ENCODE measurements around the gene KRTAP24-1.
A peak's percentile ranks its signal among the peaks of the same experiment; 100 is the strongest.

KRTAP24-1 gene, protein sequence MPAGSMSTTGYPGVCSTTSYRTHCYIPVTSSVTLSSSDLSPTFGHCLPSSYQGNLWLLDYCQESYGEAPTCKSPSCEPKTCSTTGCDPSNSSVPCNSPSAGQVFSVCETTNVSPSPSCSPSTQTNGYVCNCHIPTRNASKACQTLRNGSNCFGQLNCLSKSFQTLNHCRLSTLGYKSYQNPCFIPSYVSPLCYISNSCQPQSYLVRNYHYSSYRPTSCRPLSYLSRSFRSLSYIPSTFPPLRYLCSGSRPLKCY

DNA sequence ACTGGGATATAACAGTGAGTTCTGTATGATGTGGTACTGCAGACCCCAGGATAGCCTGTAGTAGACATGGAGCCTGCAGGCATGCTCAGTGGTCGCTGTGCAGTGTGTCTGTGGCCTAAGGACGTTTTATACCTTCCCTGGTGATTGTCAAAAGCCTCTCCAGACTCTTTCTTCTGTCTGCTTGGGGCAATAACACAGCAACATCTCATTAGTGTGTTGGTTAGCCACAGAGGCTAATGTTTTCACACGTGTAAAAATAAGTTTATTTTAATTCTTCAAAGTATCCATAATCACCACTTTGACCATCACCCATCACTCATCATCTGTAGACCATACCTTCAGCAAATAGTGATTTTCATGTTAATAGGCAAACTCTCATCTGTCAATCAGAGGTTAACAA lies at the start of gene KRTAP24-1:
TSS of gene KRTAP24-1 (minus strand) at position 101 of the 400 bp plus-strand sequence. CDS start at position 83, 18 bp downstream.
- DNase-seq (ENCODE audit: low read depth, low spot score), result no peak

DNA sequence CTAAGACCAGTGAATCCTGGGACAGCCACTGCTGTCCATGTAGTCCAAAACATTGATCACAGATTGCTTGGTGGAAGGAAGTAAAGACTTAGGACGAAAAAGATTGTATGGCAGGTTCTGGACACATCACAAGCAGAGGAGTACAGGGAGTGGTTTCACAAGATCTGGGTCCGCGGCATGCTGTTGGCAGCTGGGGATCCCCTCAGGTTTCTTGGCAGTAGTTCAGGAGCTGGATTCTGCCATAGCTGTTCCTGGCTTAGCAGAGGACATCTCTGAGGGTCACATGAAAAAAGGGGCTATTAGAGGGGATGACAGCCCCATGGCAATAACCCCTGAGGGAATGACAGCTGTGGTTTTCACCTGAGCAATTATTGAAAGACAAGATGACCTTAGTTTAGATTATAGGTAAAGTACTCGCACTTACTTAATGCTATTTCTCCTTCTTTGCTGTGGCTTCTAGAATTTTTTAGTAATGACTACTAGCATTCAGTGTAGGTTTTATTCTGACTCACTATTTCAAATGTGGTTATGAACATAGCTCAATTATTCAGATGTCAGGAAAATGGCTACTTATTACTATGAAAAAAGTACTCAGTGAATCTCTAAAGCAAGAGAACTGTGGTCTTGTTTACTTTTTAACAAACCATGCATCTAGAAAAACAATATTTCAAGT lies 46.6 kb upstream of the KRTAP24-1 start:
- DNase-seq (ENCODE audit: low read depth, low spot score), result no peak

DNA sequence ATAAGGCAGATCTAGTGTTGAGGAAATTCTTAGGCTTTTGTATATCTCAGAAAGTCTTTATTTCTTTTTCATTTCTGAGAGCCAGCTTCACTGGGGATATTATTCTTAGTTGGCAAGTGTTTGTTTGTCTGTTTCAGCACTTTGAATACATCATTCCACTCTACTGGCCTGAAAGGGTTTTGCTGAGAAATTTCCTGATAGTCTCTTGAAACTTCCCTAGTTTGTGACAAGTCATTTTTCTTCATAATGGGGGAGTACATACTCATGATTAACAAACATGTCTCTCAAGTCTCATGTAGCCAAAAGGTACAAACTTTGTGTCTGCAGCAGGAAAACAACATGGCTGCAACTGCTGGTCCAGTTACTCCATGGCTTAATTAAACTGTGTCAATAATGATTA lies 43.6 kb upstream of the KRTAP24-1 start:
- DNase-seq (ENCODE audit: low read depth, low spot score), result no peak

DNA sequence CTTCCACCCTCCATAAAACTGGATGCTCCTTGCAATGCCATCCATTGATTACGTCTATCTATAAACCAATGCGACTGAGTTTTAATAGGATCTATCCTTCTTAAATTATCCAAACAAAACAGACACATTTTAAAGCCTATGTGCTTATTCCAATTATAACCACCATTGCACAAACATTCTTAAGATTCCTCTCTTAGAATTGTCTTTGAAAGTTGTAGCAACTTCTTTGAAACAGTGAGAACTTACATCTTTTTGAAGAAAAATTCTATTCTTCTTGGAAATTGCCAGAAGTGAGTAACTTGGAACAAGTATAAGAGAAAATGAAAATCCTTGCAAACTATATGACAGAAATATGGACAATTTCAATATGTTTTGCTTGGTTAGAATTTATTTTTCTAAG lies 37.5 kb upstream of the KRTAP24-1 start, which contains the start of gene KRTAP26-1:
TSS of gene KRTAP26-1 (minus strand) at position 101 of the 400 bp plus-strand sequence. CDS start 280 bp downstream, outside the sequence.
- DNase-seq (ENCODE audit: low read depth, low spot score), result no peak

DNA sequence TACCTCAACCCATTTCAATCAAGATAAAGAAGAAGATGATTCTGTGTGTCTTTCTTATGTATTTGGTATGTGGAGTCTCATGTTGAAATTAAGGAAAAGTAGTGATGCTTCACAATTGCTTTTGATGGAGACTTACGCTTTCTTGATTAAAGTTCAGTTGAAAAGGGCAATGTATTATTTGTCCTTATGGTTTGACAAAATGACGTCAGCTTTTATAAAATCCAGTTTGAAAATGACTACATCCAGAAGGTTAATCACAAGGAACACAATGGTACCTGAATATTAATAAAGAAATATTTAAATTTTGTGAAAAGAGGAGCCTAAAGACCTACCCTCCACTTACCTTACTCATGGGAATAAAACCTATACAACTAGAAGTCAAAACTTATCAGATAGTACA lies 33.0 kb upstream of the KRTAP24-1 start:
- DNase-seq (ENCODE audit: low read depth, low spot score), result no peak

DNA sequence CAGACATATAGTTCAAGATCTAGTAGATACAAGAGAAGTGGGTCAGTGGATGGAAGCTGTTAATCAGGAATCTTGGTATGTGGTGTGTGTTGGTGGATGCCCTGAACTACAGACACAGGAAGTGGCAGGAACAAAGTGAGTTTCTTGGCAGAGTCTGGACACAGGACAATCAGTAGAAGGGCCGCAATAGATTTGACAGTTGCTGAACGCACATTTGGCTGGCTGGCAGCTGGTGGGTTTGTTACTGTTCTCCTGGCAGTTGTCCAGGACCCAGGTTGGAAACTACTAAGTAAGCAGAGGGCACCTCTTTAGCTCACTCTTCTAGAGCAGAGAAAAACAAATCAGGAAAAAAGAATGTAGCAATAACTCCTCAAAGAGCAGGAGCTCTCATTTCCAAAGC lies 24.1 kb upstream of the KRTAP24-1 start:
- DNase-seq (ENCODE audit: low read depth, low spot score), result no peak

DNA sequence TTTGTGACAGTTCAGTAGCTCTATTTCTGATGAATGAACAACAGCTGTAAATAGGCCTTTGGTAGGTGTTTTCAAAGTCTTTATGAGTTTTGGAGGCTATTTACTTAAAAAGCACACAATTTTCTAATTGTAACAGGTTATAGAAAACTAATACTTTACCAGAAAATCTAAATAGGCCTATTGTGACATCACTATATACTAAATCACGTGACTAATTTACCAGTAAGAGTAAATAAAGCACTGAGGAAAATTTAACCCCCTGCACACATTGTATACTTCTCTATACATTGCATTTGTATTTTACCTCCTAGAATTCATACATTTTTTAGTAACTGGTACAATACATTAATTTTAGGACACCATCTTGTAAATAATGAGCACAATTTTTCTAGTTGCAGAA lies 22.4 kb upstream of the KRTAP24-1 start:
- no peak for DNase-seq (ENCODE audit: low read depth, low spot score)

DNA sequence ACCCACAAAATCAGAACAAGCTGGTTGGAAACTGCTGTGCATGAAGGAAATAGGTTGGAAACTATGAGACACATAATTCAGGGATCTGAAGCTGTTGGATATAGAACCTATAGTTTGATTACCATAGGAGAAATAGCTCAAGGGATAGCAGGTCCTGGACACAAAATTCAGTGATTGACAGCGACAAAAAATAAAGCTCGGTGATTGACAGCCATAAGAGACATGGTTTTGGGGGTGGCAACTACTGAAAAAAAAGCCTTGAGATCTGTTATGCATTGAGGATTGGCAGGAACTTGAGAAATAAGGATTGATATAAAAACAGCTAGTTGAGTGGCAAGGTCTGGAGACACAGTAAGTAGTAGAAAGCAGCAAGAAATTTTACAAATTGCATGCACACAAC lies 6.5 kb upstream of the KRTAP24-1 start, which contains the start of gene KRTAP25-1:
TSS of gene KRTAP25-1 (minus strand) at position 300 of the 400 bp plus-strand sequence. CDS start at position 276, 24 bp downstream.
- no peak for DNase-seq (ENCODE audit: low read depth, low spot score)

DNA sequence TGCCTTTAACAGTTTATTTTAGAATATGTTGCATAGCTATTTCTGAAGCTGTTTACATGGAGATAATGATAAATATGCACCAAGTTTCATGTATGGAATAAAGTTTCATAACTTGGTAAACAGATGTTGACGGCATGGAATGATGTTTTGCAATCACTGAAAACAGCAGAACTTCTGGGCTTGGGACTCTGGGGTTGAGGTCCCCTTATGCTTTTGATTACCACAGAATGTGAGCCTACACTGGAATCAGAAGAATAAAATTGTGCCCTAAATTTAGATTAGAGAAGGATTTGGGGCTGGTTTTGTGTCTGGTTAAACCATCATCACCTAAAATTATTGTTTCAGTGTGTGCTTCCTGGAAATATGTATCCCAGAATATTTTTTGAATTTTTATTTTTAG lies 11.1 kb downstream of the KRTAP24-1 start:
- no peak for DNase-seq (ENCODE audit: low read depth, low spot score)

DNA sequence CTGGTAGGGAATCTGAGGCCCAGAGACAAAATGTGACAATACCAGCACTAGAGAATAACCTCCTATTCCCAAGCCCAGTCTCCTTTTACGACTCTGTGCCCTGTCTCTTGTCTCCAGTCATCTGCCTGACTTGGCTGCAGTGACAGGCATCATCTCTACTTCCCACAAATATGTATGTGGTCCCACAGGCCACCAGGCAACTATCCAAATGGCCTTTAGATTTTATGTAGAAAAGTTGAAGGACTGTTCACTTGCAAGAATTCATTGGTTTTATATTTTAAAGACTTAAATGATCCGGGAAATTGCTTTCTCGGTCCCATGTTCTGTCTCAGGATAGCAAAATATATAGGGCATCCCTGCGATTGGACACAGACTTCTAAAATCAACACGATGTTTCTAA lies 11.6 kb downstream of the KRTAP24-1 start:
- no peak for DNase-seq (ENCODE audit: low read depth, low spot score)

DNA sequence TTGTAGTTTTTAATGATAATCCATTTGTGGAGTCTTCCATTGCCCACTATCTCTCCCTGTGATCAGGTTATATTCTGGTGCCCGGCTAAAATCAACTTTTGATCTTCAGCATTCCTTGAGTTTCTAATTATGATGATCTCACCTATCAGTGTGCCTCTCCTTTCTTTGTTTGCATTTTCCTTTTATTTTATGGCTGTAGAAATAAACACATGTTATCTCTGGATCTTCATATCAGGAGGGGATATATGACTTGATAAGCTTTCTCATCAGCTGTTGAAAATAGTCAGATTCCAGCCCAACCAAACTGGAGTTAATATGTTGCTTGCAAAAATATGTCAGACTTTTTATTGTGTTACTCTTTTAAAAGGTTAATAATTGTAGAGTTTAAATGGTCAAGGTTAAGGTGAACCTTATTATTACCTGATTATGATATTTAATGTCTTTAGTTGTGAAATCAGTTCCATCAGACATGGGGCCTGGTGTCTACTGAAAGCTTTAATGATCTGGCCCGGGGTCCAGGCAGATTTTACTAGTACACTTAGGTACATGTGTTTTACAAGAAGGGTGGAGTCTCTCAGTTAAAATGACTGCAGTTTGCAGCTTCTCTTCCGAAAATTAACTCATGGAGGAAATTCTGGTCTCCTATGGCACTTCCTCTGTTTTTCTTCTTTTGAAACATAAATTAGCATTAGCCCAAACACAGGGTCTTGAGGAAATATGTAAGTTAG lies 12.8 kb downstream of the KRTAP24-1 start:
- no peak for DNase-seq (ENCODE audit: low read depth, low spot score)

DNA sequence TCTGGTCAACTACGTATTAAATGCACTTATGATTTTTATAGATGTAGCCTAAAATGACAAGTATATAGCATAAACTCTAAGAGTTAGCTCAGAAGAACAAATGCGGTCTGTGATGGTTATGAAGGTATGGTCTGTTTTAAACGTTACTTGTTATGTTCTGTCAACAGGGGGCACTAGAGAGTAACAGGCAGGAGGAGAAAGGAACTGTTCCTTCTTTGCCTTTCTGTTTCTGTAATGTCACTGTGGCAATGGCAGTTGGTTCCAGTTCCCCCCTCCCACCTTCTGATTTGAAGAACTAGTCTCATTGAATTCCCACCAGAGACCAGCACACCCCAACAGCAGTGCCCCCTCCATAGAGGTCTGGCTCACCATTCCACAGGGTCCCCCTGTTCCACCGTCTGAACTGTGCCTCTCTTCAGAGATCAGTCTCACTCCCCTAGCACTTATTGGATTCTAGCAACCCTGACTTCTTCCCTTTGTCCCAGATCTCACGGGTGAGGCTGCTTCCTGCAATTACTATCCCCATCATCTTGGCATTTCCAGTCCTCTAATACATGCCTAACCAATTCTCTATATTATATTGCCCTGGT lies 14.0 kb downstream of the KRTAP24-1 start:
- no peak for DNase-seq (ENCODE audit: low read depth, low spot score)

DNA sequence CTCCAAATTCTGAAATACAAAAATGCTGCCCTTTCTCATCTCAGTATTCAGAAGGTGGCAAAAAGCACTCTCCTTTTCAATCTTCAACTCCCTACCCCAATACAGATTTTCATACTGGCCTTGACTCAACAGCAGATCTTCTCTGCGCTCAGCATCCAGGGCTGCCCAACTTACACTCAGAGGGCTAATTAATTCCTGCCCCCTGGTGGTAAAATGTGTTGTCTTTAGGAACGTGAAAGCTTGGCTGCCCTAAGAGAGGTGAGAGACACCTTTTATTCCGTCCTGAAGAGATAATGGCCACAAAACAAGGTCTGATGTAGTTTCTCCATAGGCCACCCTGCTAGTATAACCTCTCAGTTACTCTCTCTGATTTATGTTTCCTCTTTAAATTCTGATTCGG lies 25.0 kb downstream of the KRTAP24-1 start:
- DNase-seq (ENCODE audit: low read depth, low spot score), result peak; percentile 38

DNA sequence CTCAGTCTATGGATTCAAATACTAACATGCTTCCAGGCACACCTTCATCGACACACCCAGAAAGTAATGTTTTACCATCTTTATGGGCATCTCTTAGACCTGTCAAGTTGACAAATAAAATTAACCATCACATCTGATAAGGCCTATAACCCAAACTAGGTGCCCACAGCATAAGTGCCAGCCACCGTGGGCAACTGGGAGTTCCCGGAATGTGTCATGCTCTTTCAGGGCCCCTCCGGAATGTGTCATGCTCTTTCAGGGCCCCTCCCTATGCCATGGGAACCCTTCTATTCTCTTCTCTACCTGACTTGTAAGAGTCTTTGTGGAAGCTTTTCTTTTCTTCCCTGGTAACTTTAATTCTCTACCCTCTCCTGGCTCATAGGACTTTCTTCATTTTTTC lies 26.6 kb downstream of the KRTAP24-1 start:
- DNase-seq (ENCODE audit: low read depth, low spot score), result no peak

DNA sequence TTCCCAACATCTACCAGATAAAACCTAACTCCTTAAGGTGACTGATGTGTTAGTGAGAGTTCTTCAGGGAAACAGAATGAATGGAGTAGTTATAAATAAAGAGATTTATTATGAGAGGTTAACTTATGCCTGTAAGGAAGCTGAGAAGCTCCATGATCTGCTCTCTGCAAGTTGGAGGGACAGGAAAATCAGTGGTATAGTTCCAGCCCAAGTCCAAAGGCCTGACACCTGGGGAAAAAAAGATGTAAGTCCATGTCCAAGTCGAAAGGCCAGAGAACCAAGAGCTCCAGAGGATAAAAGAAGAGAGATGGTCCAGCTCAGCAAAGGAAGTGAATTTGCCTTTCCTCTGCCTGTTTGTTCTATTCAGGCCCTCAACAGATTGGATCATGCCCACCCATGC lies 27.1 kb downstream of the KRTAP24-1 start:
- no peak for DNase-seq (ENCODE audit: low read depth, low spot score)

DNA sequence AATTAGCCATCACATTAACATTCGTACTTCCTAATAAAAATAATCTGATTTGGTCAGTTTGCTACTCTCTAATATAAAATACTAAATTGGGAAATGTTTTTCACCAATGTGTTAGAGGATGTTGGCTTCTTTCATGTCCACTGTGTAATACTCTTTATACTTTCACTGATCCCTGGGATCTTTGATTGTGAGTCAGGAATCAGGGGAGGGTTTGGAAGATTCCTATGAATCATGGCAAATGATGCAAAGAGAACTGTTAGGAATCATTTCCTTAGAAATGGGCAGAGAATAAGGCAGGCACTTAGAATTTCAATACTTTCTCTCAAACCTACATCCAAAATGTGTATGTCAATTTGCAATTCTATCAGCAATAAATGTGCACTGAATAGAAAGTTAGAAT lies 31.0 kb downstream of the KRTAP24-1 start:
- DNase-seq (ENCODE audit: low read depth, low spot score), result no peak

DNA sequence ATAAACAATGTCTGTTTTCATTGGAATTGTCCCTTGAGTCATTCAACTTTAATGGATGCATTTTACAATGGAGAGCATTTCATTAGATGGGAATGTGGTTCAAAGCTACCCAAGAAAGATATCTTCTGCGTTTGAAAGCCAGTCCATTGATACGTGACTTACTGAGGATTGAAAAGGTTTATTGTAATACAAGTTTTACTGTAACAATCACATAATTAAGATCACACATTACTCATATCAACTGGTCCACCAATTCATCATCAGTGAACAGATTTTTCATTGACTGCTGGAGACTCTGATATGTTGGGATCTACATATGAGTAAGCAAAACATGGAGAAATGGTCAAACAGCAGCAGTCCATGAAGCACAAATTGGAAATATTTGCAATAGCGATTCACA lies 32.8 kb downstream of the KRTAP24-1 start:
- no peak for DNase-seq (ENCODE audit: low read depth, low spot score)

DNA sequence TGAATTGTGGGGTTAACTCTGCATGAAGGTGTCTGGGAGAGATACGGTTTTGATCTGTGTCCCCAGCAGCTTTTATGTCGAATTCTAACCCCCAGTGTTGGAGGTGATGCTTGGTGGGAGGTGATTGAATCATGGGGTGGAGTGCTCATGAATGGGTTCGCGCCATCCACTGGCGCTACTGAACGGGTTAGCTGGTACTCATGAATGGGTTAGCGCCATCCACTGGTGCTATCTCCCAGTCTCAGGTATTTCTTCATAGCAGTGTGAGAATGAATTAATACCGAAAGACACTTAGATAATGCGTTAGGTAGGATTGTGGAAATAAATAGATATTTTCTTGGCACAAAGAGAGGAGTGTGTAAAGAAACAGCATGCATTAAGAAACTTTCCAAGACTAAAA lies 33.9 kb downstream of the KRTAP24-1 start:
- no peak for DNase-seq (ENCODE audit: low read depth, low spot score)

DNA sequence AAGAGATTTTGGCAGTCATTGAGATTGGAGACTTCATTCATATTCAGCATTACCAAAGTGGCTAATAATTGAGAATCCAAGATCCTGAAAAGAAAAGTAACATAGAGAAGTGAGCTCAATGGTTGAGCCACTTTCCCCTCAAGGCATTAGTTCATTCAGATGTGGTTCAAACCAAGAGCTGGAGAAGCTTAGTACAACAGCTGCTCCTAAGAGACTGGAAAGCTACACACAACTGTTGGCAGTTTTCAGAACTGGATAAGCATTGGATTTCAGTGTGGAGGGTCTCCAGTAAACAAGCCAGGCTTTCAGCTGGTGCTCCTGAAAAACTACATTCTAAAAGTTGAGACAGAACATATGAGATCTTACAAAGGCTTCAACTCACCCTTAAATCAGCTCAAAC lies 37.7 kb downstream of the KRTAP24-1 start:
- no peak for DNase-seq (ENCODE audit: low read depth, low spot score)

DNA sequence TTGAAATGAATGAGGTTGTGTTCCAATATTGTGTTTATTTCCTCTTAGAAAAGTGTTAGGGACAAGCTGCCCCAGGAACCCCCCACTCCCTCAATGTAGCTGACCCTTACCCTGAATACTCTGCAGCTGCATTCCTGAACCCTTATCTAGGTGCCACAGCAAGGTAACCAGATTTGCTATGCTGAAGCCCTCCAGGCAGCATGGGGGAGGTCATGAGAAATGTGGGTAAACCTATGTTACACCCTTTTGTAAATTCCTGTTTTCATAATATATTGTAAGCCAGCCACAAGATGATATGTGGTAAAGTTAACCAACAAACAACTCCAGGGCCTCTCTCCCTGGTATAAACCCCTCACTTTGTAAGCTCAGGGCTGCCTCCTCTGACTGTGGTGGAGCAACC lies 39.1 kb downstream of the KRTAP24-1 start:
- DNase-seq (ENCODE audit: low read depth, low spot score), result no peak

DNA sequence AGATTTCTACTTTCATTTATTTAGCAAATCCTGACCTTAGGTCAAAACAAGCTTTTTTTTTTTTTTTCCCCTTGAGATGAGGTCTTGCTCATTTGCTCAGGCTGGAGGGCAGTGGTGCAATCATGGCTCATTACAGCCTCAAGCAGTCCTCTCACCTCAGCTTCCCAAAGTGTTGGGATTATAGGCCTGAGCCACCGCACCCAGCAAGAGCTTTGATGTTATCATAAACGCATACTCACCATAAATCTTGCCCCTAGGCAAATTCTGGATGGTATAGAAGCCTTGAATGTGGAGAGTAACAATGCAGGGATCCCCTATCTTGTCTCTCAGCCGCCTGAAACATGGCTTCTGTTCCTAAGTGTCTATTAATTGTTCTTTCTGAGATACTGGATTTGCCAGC lies 42.1 kb downstream of the KRTAP24-1 start:
- DNase-seq (ENCODE audit: low read depth, low spot score), result no peak

DNA sequence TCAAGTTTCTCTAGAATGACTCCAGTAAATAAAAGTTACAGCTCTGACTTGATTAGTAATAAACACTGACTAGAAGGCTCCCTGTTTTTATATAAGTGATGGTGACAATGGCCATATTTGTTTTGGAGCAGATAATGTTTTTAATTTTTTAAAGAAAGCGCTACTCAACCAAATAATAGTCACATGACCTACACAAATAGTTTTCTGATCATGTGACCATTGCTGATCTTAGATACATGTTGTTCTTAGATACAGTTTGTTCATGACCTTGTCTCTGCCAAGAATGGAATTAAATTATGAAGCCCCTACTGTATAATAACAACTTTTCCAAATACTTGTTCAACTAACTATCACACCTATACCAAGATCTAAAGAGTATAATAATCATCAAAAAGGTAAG lies 44.6 kb downstream of the KRTAP24-1 start:
- no peak for DNase-seq (ENCODE audit: low read depth, low spot score)

Measured in iPS DF 19.7 (cell line).